Renal cortical epithelial cell (primary cell): ENCODE results near the gene TTLL5. TPM values are rescaled to one million over a fixed set of nuclear protein-coding genes. Genes with fewer than 3 reads are reported as not detected.
"Not testable (repeated sequence)": the region's sequence is repeated elsewhere in the genome, so short reads cannot be mapped to it uniquely, and the experiment has no call there.

ENCODE experiments used
- DNase-seq: peaks from one replicate; pipeline ENCODE4 v3.0.0-alpha.2; 2011; ENCODE audit warnings: low read depth
- total RNA-seq: library from RNA; depleted of rRNA; stranded (reverse); fragments of >200 nt; gene quantifications from 2 replicates; pipeline ENCODE4 v1.2.3, GENCODE V29; 2014

Gene TTLL5
- total RNA-seq, 1 donor from 2014 or later = 34.1 TPM

GRCh38 chr14:75835156-75835725 lies 174.2 kb downstream of the TTLL5 start:
- DNase-seq = no peak

- no peak for DNase-seq
Measured at GRCh38 chr14:75835737-75836136, 174.7 kb downstream of the TTLL5 start.

- DNase-seq = no peak
Measured at GRCh38 chr14:75837151-75837787, 176.2 kb downstream of the TTLL5 start.

GRCh38 chr14:75840911-75841310 lies 179.9 kb downstream of the TTLL5 start:
- DNase-seq = no peak

- DNase-seq = no peak
Measured at GRCh38 chr14:75842551-75842950, 181.5 kb downstream of the TTLL5 start.

GRCh38 chr14:75844486-75844885 lies 183.4 kb downstream of the TTLL5 start:
- DNase-seq = no peak

- DNase-seq = no peak
Measured at GRCh38 chr14:75845136-75845804, 184.2 kb downstream of the TTLL5 start.

- DNase-seq = not testable (repeated sequence)
Measured at GRCh38 chr14:75846694-75847093, 185.6 kb downstream of the TTLL5 start.

GRCh38 chr14:75847584-75847983 lies 186.5 kb downstream of the TTLL5 start:
- no peak for DNase-seq

GRCh38 chr14:75848167-75848913 lies 187.3 kb downstream of the TTLL5 start:
- no peak for DNase-seq

GRCh38 chr14:75849300-75849895 lies 188.4 kb downstream of the TTLL5 start:
- DNase-seq = peak; percentile 68

GRCh38 chr14:75851574-75851866 lies 190.5 kb downstream of the TTLL5 start:
- DNase-seq = no peak

- DNase-seq = no peak
Measured at GRCh38 chr14:75854111-75854799, 193.2 kb downstream of the TTLL5 start.

- no peak for DNase-seq
Measured at GRCh38 chr14:75857199-75857598, 196.2 kb downstream of the TTLL5 start.

GRCh38 chr14:75858362-75858761 lies 197.3 kb downstream of the TTLL5 start:
- DNase-seq = no peak

GRCh38 chr14:75859746-75860145 lies 198.7 kb downstream of the TTLL5 start:
- no peak for DNase-seq

- DNase-seq = no peak
Measured at GRCh38 chr14:75860561-75861160, 199.6 kb downstream of the TTLL5 start.

- peak; percentile 49 for DNase-seq
Measured at GRCh38 chr14:75861161-75861621, 200.1 kb downstream of the TTLL5 start.

- DNase-seq = no peak
Measured at GRCh38 chr14:75863221-75863620, 202.2 kb downstream of the TTLL5 start.

- DNase-seq = peak; percentile 40
Measured at GRCh38 chr14:75864352-75864751, 203.3 kb downstream of the TTLL5 start.

- DNase-seq = no peak
Measured at GRCh38 chr14:75865531-75865930, 204.5 kb downstream of the TTLL5 start.
